Measurements from ENCODE around the gene ACTN2.

Gene ACTN2

GRCh38 chr1:236717811-236718210 is 31.5 kb downstream of the ACTN2 start (continued):
- TF ChIP-seq ZNF645 (tag by site-specific recombination; IDR thresholded peaks at IDR 0.05) (no peak), ZNF426 (tag by site-specific recombination; IDR thresholded peaks at IDR 0.05) (no peak), ZNF23 (tag by site-specific recombination; IDR thresholded peaks at IDR 0.05; ENCODE audit: borderline replicate concordance) (no peak), ZNF514 (tag by site-specific recombination; IDR thresholded peaks at IDR 0.05) (no peak), PRDM1 (tag by site-specific recombination; IDR thresholded peaks at IDR 0.05) (no peak), ZNF112 (tag by site-specific recombination; IDR thresholded peaks at IDR 0.05) (no peak), ZNF548 (tag by site-specific recombination; IDR thresholded peaks at IDR 0.05) (no peak)

GRCh38 chr1:236718328-236718727 is 32.0 kb downstream of the ACTN2 start:
- Histone ChIP-seq H3K4me3 (ENCODE audit: low read depth, low read length) (no peak overlapping the region), H3K9me3 (ENCODE audit: control insufficient read depth, insufficient read depth, low read depth, low read length) (no peaks in the 10 kb centered on the region), H3K4me1 (ENCODE audit: control insufficient read depth, insufficient read depth, low read length) (peaks cover 3% of the 10 kb centered on the region; the same call in 1 of the 2 replicates), H3K36me3 (ENCODE audit: control insufficient read depth in 2 of 2, insufficient read depth in 1 of 2, low read length in 2 of 2) (peaks cover 22 to 35% of the 10 kb centered on the region in 2 experiments), H3K27ac (ENCODE audit: extremely low read depth, low read depth, low read length) (no peak overlapping the region)
- TF ChIP-seq ZNF133 (tag by site-specific recombination; IDR thresholded peaks at IDR 0.05) (no peak), ZNF707 (tag by site-specific recombination; IDR thresholded peaks at IDR 0.05) (no peak), KLF1 (tag by site-specific recombination; IDR thresholded peaks at IDR 0.05) (no peak), ZNF600 (tag by site-specific recombination; IDR thresholded peaks at IDR 0.05) (no peak), GLIS2 (tag by site-specific recombination; IDR thresholded peaks at IDR 0.05) (no peak)
- ChIA-PET POLR2A (no interaction called here), CTCF (interaction anchor here (0.8 to 1.6 kb wide), 2 partner anchors 109 to 149 kb away, joined by 3 to 9 read pairs; no protein-coding TSS in a partner anchor)

- POLR2A ChIA-PET: interaction anchor here (0.7 kb wide), 2 partner anchors 12 to 400 kb away, joined by 3 read pairs; no protein-coding TSS in a partner anchor
- peaks cover 22 to 40% of the 10 kb centered on the region in 2 experiments for H3K36me3 ChIP-seq (ENCODE audit: control insufficient read depth in 2 of 2, insufficient read depth in 1 of 2, low read length in 2 of 2)
- no peaks in the 10 kb centered on the region for H3K9me3 ChIP-seq (ENCODE audit: control insufficient read depth, insufficient read depth, low read depth, low read length)
- TF ChIP-seq PATZ1 (tag by site-specific recombination; IDR thresholded peaks at IDR 0.05) (no peak), ZNF311 (tag by site-specific recombination; IDR thresholded peaks at IDR 0.05; ENCODE audit: borderline replicate concordance) (no peak), PBX3 (CRISPR knock-in tag; IDR thresholded peaks at IDR 0.05) (no peak), ZNF501 (tag by site-specific recombination; IDR thresholded peaks at IDR 0.05) (no peak), GFI1B (tag by site-specific recombination; IDR thresholded peaks at IDR 0.05) (no peak), ZEB2 (tag by site-specific recombination; IDR thresholded peaks at IDR 0.05) (no peak), ZNF623 (tag by site-specific recombination; IDR thresholded peaks at IDR 0.05) (no peak), SCRT2 (tag by site-specific recombination; IDR thresholded peaks at IDR 0.05) (no peak)
- CTCF ChIA-PET: interaction anchor here (1.1 to 1.9 kb wide), 2 partner anchors 842 to 857 kb away, joined by 3 to 7 read pairs; no protein-coding TSS in a partner anchor
- peaks cover 3% of the 10 kb centered on the region; the same call in 1 of the 2 replicates for H3K4me1 ChIP-seq (ENCODE audit: control insufficient read depth, insufficient read depth, low read length)
- H3K4me3 ChIP-seq (ENCODE audit: low read depth, low read length): no peak overlapping the region
- H3K27ac ChIP-seq (ENCODE audit: extremely low read depth, low read depth, low read length): no peak overlapping the region
Observed at GRCh38 chr1:236720206-236720605, 33.9 kb downstream of the ACTN2 start.
